Colonic mucosa (tissue), 4 donors: ENCODE measurements around the gene PDZD4. TPM values are rescaled to one million over a fixed set of nuclear protein-coding genes. Genes with fewer than 3 reads are reported as not detected.

ENCODE experiments used
- DNase-seq: peaks from one replicate; pipeline ENCODE4 v3.0.0-alpha.2; 2020
- H3K27ac ChIP-seq: fragments of 200-600 bp; one replicate; pipeline ENCODE4 v1.8.0; 2021
- H3K27me3 ChIP-seq: fragments of 200-600 bp; one replicate; pipeline ENCODE4 v1.8.0; 2021
- H3K36me3 ChIP-seq: fragments of 200-600 bp; one replicate; pipeline ENCODE4 v1.8.0; 2021
- H3K4me1 ChIP-seq: fragments of 200-600 bp; one replicate; pipeline ENCODE4 v1.8.0; 2021; ENCODE audit warnings: mild to moderate bottlenecking
- H3K4me3 ChIP-seq: fragments of 200-600 bp; one replicate; pipeline ENCODE4 v1.8.0; 2021
- H3K9ac ChIP-seq, 2 donors: one replicate each; pipeline ENCODE4 v1.7.0; 2013; ENCODE audit warnings: control low read depth in 2 of 2, low read depth in 2 of 2, low read length in 2 of 2
- H3K9me3 ChIP-seq: fragments of 200-600 bp; one replicate; pipeline ENCODE4 v1.8.0; 2021
- CTCF ChIP-seq: fragments of 200-600 bp; IDR thresholded peaks from one replicate; pipeline ENCODE4 v1.8.0; 2022; ENCODE audit warnings: antibody characterized with exemption, mild to moderate bottlenecking
- intact Hi-C: fragments of 100-400 bp; cut with DNase I; formaldehyde crosslinking; loops from one replicate; pipeline ENCODE4 v1.14.1; 2022
- total RNA-seq, 2 donors: library from RNA; stranded (reverse); fragmentation: NEBNext Ultra II Directional in 1 of 2; extraction: Animal tissue kit (Norgen Biotek cat#: 25700) in 1 of 2; gene quantifications; one replicate each; pipeline ENCODE4 v1.2.1, GENCODE V29; 2021
- donor health status: healthy.
- donor health status: DM: no; HTN: no; CAD: no.
- donor health status: DM: no; HTN: no; CAD: no.

PDZD4 gene
- total RNA-seq, 2 donors from 2014 or later: 1.5 to 3.2 TPM

DNA sequence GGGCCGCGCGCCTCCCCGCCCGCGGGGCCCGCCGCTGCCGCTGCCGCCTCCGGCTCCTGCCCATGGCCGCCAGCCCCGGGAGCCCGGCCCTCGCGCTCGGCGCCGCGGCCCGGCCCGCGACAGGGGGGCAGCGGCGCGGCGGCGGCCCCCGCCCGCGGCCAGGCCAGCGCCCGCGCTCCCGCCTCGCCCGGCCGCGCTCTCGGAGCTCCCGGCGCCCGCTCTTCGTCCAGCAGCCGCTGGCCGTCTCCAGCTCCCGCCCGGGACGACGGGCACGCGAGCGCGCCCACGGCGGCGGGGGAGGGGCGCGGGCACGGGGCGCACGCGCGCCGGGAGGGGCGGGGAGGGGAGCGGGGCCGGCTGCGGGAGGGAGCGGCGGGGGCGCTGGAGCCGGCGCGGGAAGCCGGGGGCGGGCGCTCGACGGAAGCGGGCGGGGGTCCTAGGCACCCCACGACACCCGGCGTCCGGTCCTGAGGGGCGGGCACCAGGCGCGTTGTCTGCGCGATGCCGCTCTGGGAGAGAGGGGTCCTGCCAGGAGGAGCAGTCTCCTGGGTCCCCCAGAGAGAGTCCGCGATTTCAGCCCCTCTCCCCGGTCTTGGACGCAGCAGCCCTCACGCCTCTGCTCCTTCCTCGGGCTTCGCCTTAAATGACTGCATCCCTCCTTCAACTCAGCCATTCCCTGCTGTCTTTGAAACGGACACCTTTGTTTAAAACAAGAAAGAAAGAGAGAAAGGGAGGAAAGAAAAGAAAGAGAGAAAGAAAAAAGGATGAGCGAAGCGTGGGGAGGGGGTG lies 490 bp upstream of the PDZD4 start:
- Histone ChIP-seq H3K36me3 (no peaks in the 10 kb centered on the region), H3K9me3 (no peaks in the 10 kb centered on the region), H3K27me3 (peaks cover 40% of the 10 kb centered on the region), H3K4me1 (no peaks in the 10 kb centered on the region), H3K4me3 (no peak overlapping the region), H3K27ac (no peak overlapping the region), H3K9ac (no peak overlapping the region)
- intact Hi-C loops: no loop called here
- no peak for TF ChIP-seq CTCF
- DNase-seq: no peak

DNA sequence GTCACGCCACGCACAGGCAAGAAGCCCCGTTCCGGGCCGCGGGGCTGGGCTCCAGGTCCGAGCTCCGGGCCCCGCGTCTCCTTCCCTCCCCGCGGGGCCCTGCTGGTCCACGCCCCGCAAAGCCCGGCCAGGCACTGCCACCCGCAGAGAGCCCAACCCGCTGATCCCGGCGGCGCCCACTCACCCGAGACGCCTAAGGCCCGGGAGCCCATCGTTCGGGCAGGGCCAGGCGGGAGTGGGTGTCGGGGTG lies 870 bp downstream of the PDZD4 start:
- Histone ChIP-seq H3K27me3 (peaks cover 40% of the 10 kb centered on the region), H3K36me3 (no peaks in the 10 kb centered on the region), H3K4me3 (peak overlapping the region; percentile 24), H3K9ac (no peak overlapping the region), H3K4me1 (no peaks in the 10 kb centered on the region), H3K27ac (no peak overlapping the region), H3K9me3 (no peaks in the 10 kb centered on the region)
- no peak for DNase-seq
- intact Hi-C loops: no loop called here
- TF ChIP-seq CTCF: no peak

GRCh38 chrX:153828723-153829548 lies 1.4 kb downstream of the PDZD4 start:
- intact Hi-C loops: no loop called here
- peaks cover 40% of the 10 kb centered on the region for H3K27me3 ChIP-seq
- H3K9me3 ChIP-seq: no peaks in the 10 kb centered on the region
- no peak for DNase-seq
- no peaks in the 10 kb centered on the region for H3K4me1 ChIP-seq
- H3K4me3 ChIP-seq: peak overlapping the region; percentile 24
- no peaks in the 10 kb centered on the region for H3K36me3 ChIP-seq
- H3K27ac ChIP-seq: no peak overlapping the region
- no peak for TF ChIP-seq CTCF
- no peak overlapping the region for H3K9ac ChIP-seq

DNA sequence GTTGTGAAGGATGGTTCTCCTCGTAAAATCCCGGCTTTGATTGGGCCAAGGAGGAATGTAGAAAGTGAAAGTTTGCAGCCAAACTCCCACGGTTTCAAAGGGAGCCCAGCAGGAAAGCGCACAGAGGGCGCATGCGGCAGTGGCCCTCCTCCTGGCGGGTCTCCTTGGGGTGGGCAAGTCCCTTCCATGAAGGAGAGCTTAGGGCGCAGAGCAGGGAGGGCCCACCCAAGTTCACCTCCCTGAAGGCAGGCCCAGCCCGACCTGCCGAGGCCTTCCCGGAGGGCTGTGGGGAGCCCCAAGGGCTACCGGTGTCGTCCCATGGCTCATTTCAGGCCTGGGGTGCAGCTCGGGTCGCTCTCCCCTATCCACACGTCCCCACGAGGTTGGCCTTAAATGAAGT lies 2.0 kb downstream of the PDZD4 start:
- Histone ChIP-seq H3K4me3 (peak overlapping the region; percentile 24), H3K4me1 (no peaks in the 10 kb centered on the region), H3K36me3 (no peaks in the 10 kb centered on the region), H3K27ac (no peak overlapping the region), H3K9me3 (no peaks in the 10 kb centered on the region), H3K9ac (no peak overlapping the region), H3K27me3 (peaks cover 40% of the 10 kb centered on the region)
- no peak for TF ChIP-seq CTCF
- no peak for DNase-seq
- intact Hi-C loops: no loop called here

GRCh38 chrX:153827903-153828302 lies 2.4 kb downstream of the PDZD4 start:
- Histone ChIP-seq H3K4me1 (no peaks in the 10 kb centered on the region), H3K9ac (no peak overlapping the region), H3K4me3 (no peak overlapping the region), H3K36me3 (no peaks in the 10 kb centered on the region), H3K27ac (no peak overlapping the region), H3K27me3 (peaks cover 40% of the 10 kb centered on the region), H3K9me3 (no peaks in the 10 kb centered on the region)
- no peak for TF ChIP-seq CTCF
- DNase-seq: no peak
- intact Hi-C loops: no loop called here
